ENCODE data around the gene CYP2S1.
"Not testable (repeated sequence)": the region's sequence is repeated elsewhere in the genome, so short reads cannot be mapped to it uniquely, and the experiment has no call there.

Gene CYP2S1

GRCh38 chr19:41193430-41194156 lies 574 bp downstream of the CYP2S1 start:
- no peak for DNase-seq
- intact Hi-C loops (cut with DNase I) = no loop called here

GRCh38 chr19:41194157-41194552 lies 1.1 kb downstream of the CYP2S1 start:
- intact Hi-C loops (cut with DNase I) = no loop called here
- no peak for DNase-seq

- intact Hi-C loops (cut with DNase I) = no loop called here
Measured at GRCh38 chr19:41195675-41196497, 2.9 kb downstream of the CYP2S1 start.

GRCh38 chr19:41198559-41198958 lies 5.5 kb downstream of the CYP2S1 start:
- intact Hi-C loops (cut with DNase I) = no loop called here
- DNase-seq = no peak

More at GRCh38 chr19:41195675-41196497, 2.9 kb downstream of the CYP2S1 start:
- peak in 1 of 42 donors; percentile 13 for DNase-seq

- intact Hi-C loops (cut with DNase I) = no loop called here
- no peak for DNase-seq
Measured at GRCh38 chr19:41203371-41203770, 10.4 kb downstream of the CYP2S1 start.

GRCh38 chr19:41204338-41204737 lies 11.3 kb downstream of the CYP2S1 start:
- DNase-seq = peak; percentile 58 to 92 (median 82)
- intact Hi-C loops (cut with DNase I) = not testable (repeated sequence)

- no peak for DNase-seq
- intact Hi-C loops (cut with DNase I) = loop anchor here (5.0 kb wide), 1 partner anchor 51 kb away; no protein-coding TSS in a partner anchor
Measured at GRCh38 chr19:41205995-41206394, 13.0 kb downstream of the CYP2S1 start.

GRCh38 chr19:41206456-41206855 lies 13.4 kb downstream of the CYP2S1 start:
- DNase-seq = no peak
- intact Hi-C loops (cut with DNase I) = loop anchor here (5.0 kb wide), 1 partner anchor 51 kb away; no protein-coding TSS in a partner anchor

- DNase-seq = no peak
- intact Hi-C loops (cut with DNase I) = loop anchor here (5.0 kb wide), 1 partner anchor 50 kb away; no protein-coding TSS in a partner anchor
Measured at GRCh38 chr19:41206926-41207750, 14.1 kb downstream of the CYP2S1 start.

GRCh38 chr19:41214161-41214560 lies 21.1 kb downstream of the CYP2S1 start:
- no peak for DNase-seq
- intact Hi-C loops (cut with DNase I) = no loop called here

- intact Hi-C loops (cut with DNase I) = no loop called here
- DNase-seq = no peak
Measured at GRCh38 chr19:41217741-41218140, 24.7 kb downstream of the CYP2S1 start.

GRCh38 chr19:41218249-41218614 lies 25.2 kb downstream of the CYP2S1 start:
- DNase-seq = no peak
- intact Hi-C loops (cut with DNase I) = no loop called here

GRCh38 chr19:41218615-41219507 lies 25.8 kb downstream of the CYP2S1 start, which contains the start of gene AXL:
AXL (plus strand) TSS chr19:41219223; CDS start chr19:41219393, 170 bp downstream.
- intact Hi-C loops (cut with DNase I) = no loop called here

GRCh38 chr19:41219924-41220567 lies 27.0 kb downstream of the CYP2S1 start:
- DNase-seq = no peak
- intact Hi-C loops (cut with DNase I) = no loop called here

More at GRCh38 chr19:41218615-41219507, 25.8 kb downstream of the CYP2S1 start, which contains the start of gene AXL:
- DNase-seq = peak; percentile 15 to 81 (median 55)

- intact Hi-C loops (cut with DNase I) = no loop called here
- no peak for DNase-seq
Measured at GRCh38 chr19:41220811-41221210, 27.8 kb downstream of the CYP2S1 start.

GRCh38 chr19:41221514-41222205 lies 28.6 kb downstream of the CYP2S1 start:
- intact Hi-C loops (cut with DNase I) = no loop called here
- no peak for DNase-seq

- peak in 2 of 42 donors; percentile 20 to 46 for DNase-seq
- intact Hi-C loops (cut with DNase I) = no loop called here
Measured at GRCh38 chr19:41222240-41222639, 29.2 kb downstream of the CYP2S1 start.

Data from head of caudate nucleus (tissue), 42 donors.